EL (cell line): Measurements from ENCODE around the gene CACNA1A.
"Not testable (repeated sequence)": the region's sequence is repeated elsewhere in the genome, so short reads cannot be mapped to it uniquely, and the experiment has no call there.

Experiments
- DNase-seq: peaks from one replicate; pipeline ENCODE4 v3.0.0-alpha.2; 2016

The CACNA1A gene

GRCh38 chr19:13267889-13268288, 238.4 kb downstream of the CACNA1A start:
- no peak for DNase-seq

GRCh38 chr19:13267131-13267530, 239.1 kb downstream of the CACNA1A start:
- no peak for DNase-seq

GRCh38 chr19:13262450-13262849, 243.8 kb downstream of the CACNA1A start:
- DNase-seq = peak; percentile 57

- peak; percentile 87 for DNase-seq
These were observed 245.2 kb downstream of the CACNA1A start for GRCh38 chr19:13260883-13261653.

- DNase-seq = no peak
These were observed 249.4 kb downstream of the CACNA1A start for GRCh38 chr19:13256918-13257317.

- not testable (repeated sequence) for DNase-seq
These were observed 249.9 kb downstream of the CACNA1A start for GRCh38 chr19:13256398-13256797.

GRCh38 chr19:13255719-13256059, 250.6 kb downstream of the CACNA1A start:
- DNase-seq = no peak

GRCh38 chr19:13255041-13255718, 251.1 kb downstream of the CACNA1A start:
- no peak for DNase-seq

GRCh38 chr19:13252569-13253335, 253.5 kb downstream of the CACNA1A start:
- DNase-seq = no peak

- DNase-seq = no peak
These were observed 261.4 kb downstream of the CACNA1A start for GRCh38 chr19:13244920-13245319.

- DNase-seq = no peak
These were observed 264.8 kb downstream of the CACNA1A start for GRCh38 chr19:13241231-13242104.

GRCh38 chr19:13240312-13241022, 265.8 kb downstream of the CACNA1A start:
- no peak for DNase-seq

- no peak for DNase-seq
These were observed 267.3 kb downstream of the CACNA1A start for GRCh38 chr19:13238891-13239534.

GRCh38 chr19:13234518-13234917, 271.8 kb downstream of the CACNA1A start:
- peak; percentile 60 for DNase-seq

- DNase-seq = no peak
These were observed 274.6 kb downstream of the CACNA1A start for GRCh38 chr19:13231663-13232062.

GRCh38 chr19:13229246-13229645, 277.0 kb downstream of the CACNA1A start:
- DNase-seq = no peak

- DNase-seq = no peak
These were observed 277.7 kb downstream of the CACNA1A start for GRCh38 chr19:13228561-13228960.

GRCh38 chr19:13226983-13227382, 279.3 kb downstream of the CACNA1A start:
- DNase-seq = no peak

GRCh38 chr19:13225973-13226865, 280.1 kb downstream of the CACNA1A start:
- DNase-seq = no peak

- no peak for DNase-seq
These were observed 281.2 kb downstream of the CACNA1A start for GRCh38 chr19:13225085-13225484.
